Measurements from ENCODE around the gene AFAP1.

AFAP1 gene, protein sequence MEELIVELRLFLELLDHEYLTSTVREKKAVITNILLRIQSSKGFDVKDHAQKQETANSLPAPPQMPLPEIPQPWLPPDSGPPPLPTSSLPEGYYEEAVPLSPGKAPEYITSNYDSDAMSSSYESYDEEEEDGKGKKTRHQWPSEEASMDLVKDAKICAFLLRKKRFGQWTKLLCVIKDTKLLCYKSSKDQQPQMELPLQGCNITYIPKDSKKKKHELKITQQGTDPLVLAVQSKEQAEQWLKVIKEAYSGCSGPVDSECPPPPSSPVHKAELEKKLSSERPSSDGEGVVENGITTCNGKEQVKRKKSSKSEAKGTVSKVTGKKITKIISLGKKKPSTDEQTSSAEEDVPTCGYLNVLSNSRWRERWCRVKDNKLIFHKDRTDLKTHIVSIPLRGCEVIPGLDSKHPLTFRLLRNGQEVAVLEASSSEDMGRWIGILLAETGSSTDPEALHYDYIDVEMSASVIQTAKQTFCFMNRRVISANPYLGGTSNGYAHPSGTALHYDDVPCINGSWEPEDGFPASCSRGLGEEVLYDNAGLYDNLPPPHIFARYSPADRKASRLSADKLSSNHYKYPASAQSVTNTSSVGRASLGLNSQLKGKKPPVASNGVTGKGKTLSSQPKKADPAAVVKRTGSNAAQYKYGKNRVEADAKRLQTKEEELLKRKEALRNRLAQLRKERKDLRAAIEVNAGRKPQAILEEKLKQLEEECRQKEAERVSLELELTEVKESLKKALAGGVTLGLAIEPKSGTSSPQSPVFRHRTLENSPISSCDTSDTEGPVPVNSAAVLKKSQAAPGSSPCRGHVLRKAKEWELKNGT

GRCh38 chr4:7939377-7940108 is at the start of gene AFAP1:
TSS of gene AFAP1 (minus strand) at chr4:7939861. CDS start at chr4:7872078, 67,783 bp downstream.
- in situ Hi-C loops (cut with MboI; ENCODE audit: low sequenced_read_pairs), result no loop called here

- in situ Hi-C loops (cut with MboI; ENCODE audit: low sequenced_read_pairs), result no loop called here
These were observed 48.8 kb upstream of the AFAP1 start for GRCh38 chr4:7988437-7988836.

GRCh38 chr4:7987148-7987989 is 47.7 kb upstream of the AFAP1 start:
- in situ Hi-C loops (cut with MboI; ENCODE audit: low sequenced_read_pairs), result no loop called here

- in situ Hi-C loops (cut with MboI; ENCODE audit: low sequenced_read_pairs), result no loop called here
These were observed 46.3 kb upstream of the AFAP1 start for GRCh38 chr4:7985891-7986441.

GRCh38 chr4:7985072-7985471 is 45.4 kb upstream of the AFAP1 start:
- in situ Hi-C loops (cut with MboI; ENCODE audit: low sequenced_read_pairs), result no loop called here

- in situ Hi-C loops (cut with MboI; ENCODE audit: low sequenced_read_pairs), result no loop called here
These were observed 44.7 kb upstream of the AFAP1 start for GRCh38 chr4:7984286-7984925.

DNA sequence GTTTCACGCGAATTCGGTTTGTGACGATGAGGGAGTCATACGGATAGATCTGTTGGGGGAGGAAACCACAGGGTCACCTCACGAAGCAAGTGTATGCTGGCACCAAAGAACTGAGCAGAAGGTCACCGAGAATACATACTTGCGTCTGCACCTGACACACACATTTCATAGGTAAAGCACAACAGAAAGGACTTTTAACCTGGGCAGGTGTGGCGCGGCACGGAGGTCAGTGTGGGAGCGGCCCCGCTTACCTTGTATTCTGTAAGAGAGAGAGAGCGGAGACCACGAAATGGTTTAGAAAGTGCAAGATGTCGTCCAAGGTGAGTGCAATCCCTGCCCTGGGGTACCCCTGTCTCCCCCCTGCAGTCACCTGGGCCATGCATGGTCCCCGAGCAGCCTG is 43.6 kb upstream of the AFAP1 start:
- in situ Hi-C loops (cut with MboI; ENCODE audit: low sequenced_read_pairs), result no loop called here

GRCh38 chr4:7981738-7982394 is 42.2 kb upstream of the AFAP1 start:
- in situ Hi-C loops (cut with MboI; ENCODE audit: low sequenced_read_pairs), result no loop called here

DNA sequence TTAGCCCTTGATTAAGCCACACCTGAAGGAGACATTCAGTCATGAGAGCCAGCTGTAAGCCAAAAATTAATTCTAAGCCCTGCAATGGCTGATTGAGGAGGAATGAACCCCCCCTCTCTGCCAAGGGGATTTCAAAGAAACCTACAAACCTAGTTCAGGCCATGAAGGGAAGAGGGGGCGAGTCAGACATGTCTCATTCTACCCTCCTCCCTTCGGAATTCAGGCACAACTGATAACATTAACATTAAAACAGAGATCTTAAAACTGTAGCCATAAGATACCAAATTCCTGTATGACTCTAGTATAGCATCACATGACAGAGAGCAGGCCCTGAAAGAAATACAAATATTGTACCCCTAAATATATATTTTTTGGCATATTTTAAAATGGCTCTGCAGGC is 40.4 kb upstream of the AFAP1 start:
- in situ Hi-C loops (cut with MboI; ENCODE audit: low sequenced_read_pairs), result no loop called here

DNA sequence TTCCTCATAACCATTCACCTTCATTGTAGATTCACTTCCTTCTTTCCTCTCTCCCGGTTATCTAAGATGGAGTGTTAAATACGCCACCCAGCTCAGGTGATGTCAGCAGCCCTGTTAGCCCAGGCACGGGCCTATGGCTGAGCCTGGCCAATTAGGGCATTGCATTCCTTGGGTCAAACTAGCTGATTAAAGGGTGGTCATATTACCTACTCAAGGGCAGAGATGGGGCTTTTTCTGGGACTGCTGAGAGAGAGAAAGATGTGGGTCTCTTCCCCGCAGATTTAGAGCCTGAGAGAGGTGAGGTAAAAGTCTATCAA is 39.9 kb upstream of the AFAP1 start:
- in situ Hi-C loops (cut with MboI; ENCODE audit: low sequenced_read_pairs), result no loop called here

- in situ Hi-C loops (cut with MboI; ENCODE audit: low sequenced_read_pairs), result no loop called here
These were observed 39.4 kb upstream of the AFAP1 start for GRCh38 chr4:7978907-7979651.

GRCh38 chr4:7978489-7978888 is 38.8 kb upstream of the AFAP1 start:
- in situ Hi-C loops (cut with MboI; ENCODE audit: low sequenced_read_pairs), result no loop called here

GRCh38 chr4:7976634-7977033 is 37.0 kb upstream of the AFAP1 start:
- in situ Hi-C loops (cut with MboI; ENCODE audit: low sequenced_read_pairs), result no loop called here

GRCh38 chr4:7976025-7976424 is 36.4 kb upstream of the AFAP1 start:
- in situ Hi-C loops (cut with MboI; ENCODE audit: low sequenced_read_pairs), result no loop called here

DNA sequence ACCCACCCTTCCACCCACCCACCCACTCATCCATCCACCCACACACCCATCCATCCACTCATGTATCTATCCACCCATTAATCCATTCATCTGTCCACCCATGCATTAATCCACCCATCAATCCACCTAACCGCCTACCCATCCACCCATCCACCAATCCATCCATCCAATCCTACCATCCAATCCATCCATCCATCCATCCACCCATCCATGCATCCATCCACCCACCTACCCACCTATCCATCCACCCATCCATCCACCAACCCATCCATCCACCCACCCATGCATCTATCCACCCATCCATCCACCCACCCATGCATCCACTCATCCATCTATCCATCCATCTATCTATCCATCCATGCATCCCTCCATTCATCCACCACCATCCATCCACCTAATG is 34.8 kb upstream of the AFAP1 start:
- in situ Hi-C loops (cut with MboI; ENCODE audit: low sequenced_read_pairs), result no loop called here

- in situ Hi-C loops (cut with MboI; ENCODE audit: low sequenced_read_pairs), result no loop called here
These were observed 33.9 kb upstream of the AFAP1 start for GRCh38 chr4:7973545-7973981.

- in situ Hi-C loops (cut with MboI; ENCODE audit: low sequenced_read_pairs), result no loop called here
These were observed 32.3 kb upstream of the AFAP1 start for GRCh38 chr4:7971881-7972500.

DNA sequence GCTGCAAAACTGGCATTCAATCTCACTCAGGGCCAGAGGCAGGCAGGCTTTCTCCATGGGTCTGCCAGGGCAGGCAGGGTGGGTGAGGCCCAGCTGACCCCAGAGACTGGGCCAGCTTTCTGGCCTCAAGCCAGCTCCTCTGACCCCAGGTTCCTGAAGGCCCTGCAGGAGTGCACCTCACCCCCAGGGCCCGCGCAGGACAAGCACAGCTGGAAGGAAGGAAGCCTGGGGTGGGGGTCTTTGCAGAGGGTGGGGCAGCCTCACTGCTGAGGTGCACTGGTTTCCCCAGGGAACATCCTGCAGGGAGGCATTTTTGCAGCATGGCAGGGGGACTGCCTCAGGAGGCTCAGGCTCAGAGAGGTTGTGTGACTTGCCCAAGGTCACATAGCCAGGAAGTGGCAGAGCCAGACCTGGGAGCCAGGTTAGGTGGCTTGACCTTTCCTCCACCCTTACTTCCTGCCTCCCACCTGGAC is 31.5 kb upstream of the AFAP1 start:
- in situ Hi-C loops (cut with MboI; ENCODE audit: low sequenced_read_pairs), result no loop called here
